Measurements from ENCODE around the gene RNF149. TPM values are rescaled to one million over a fixed set of nuclear protein-coding genes. Genes with fewer than 3 reads are reported as not detected.

The RNF149 gene
- total and polyA plus RNA-seq, 9 of the 15 experiments (the other 6 are each of a cell fraction or from before 2014, with no cell fraction given): 9.0 to 31.5 (median 22.8) TPM

GRCh38 chr2:101356055-101356454, 47.6 kb upstream of the RNF149 start:
- Histone ChIP-seq H3K9ac (ENCODE audit: insufficient read depth in 1 of 2, low read depth in 2 of 2, low read length in 2 of 2) (no peak overlapping the region; a peak in 1 of 4 replicates), H3K79me2 (ENCODE audit: control insufficient read depth, insufficient read depth, low read length) (no peaks in the 10 kb centered on the region), H3K4me3 (no peak overlapping the region), H4K20me1 (replicated peaks; ENCODE audit: control insufficient read depth, insufficient read depth, low read length) (no peaks in the 10 kb centered on the region), H3K36me3 (ENCODE audit: control insufficient read depth, insufficient read depth, low read length) (no peaks in the 10 kb centered on the region), H3K4me2 (ENCODE audit: insufficient read depth, low read length) (no peak overlapping the region), H2AFZ (ENCODE audit: low read depth, low read length) (no peak overlapping the region), H3K27me3 (ENCODE audit: control insufficient read depth in 2 of 2, insufficient read depth in 2 of 2, low read length in 2 of 2) (peaks cover 12 to 34% of the 10 kb centered on the region in 2 experiments; a peak in 3 of 5 replicates), H3K27ac (ENCODE audit: extremely low read depth, low read depth, low read length) (no peak overlapping the region), H3K4me1 (replicated peaks in 1 of 2; ENCODE audit: control insufficient read depth in 2 of 2, insufficient read depth in 2 of 2, low read length in 2 of 2) (peaks cover 0 to 4% of the 10 kb centered on the region in 2 experiments; a peak in 1 of 5 replicates), H3K9me1 (ENCODE audit: control insufficient read depth, insufficient read depth, low read length) (no peaks in the 10 kb centered on the region), H3K9me3 (replicated peaks; ENCODE audit: control insufficient read depth, insufficient read depth, low read depth, low read length) (no peaks in the 10 kb centered on the region)
- WGBS (ENCODE audit: insufficient coverage, low coverage, missing lambda C conversion rate): 2% methylated on average over 6 of the region's 6 CpGs
- no peak for FAIRE-seq
- no peak for TF ChIP-seq SNIP1 (IDR thresholded peaks at IDR 0.05; ENCODE audit: low read depth)
- no peak for TF ChIP-seq ZNF280A (IDR thresholded peaks at IDR 0.05; ENCODE audit: low read depth, partially characterized antibody)
- no peak for TF ChIP-seq DACH1 (IDR thresholded peaks at IDR 0.05; ENCODE audit: partially characterized antibody)
- no peak for TF ChIP-seq ZC3H8 (IDR thresholded peaks at IDR 0.05)
- no peak for TF ChIP-seq PHF21A (IDR thresholded peaks at IDR 0.05; ENCODE audit: borderline replicate concordance, low read depth)
- no peak for TF ChIP-seq MAFF (IDR thresholded peaks at IDR 0.05; ENCODE audit: low read length)
- no peak for TF ChIP-seq ZBTB5 (IDR thresholded peaks at IDR 0.05)
- TF ChIP-seq MCM2 (IDR thresholded peaks at IDR 0.05; ENCODE audit: low read depth): no peak
- TF ChIP-seq BHLHE40 (IDR thresholded peaks at IDR 0.05; ENCODE audit: low read length): no peak
- no peak for TF ChIP-seq ZNF609 (CRISPR knock-in tag; IDR thresholded peaks at IDR 0.05; ENCODE audit: borderline replicate concordance)
- TF ChIP-seq ZC3H4 (CRISPR knock-in tag; IDR thresholded peaks at IDR 0.05; ENCODE audit: borderline replicate concordance): no peak
- no peak for TF ChIP-seq ZEB2 (IDR thresholded peaks at IDR 0.05)
- no peak for TF ChIP-seq MXD1 (CRISPR knock-in tag; IDR thresholded peaks at IDR 0.05; ENCODE audit: borderline replicate concordance, poor library complexity, severe bottlenecking)
- no peak for TF ChIP-seq MITF (IDR thresholded peaks at IDR 0.05)
- in situ Hi-C loops (cut with MboI): no loop called here
- no peak for ATAC-seq
- ChIA-PET POLR2A (no interaction called here), CTCF (ENCODE audit: low intra/inter-chr PET ratio) (no interaction called here)
- intact Hi-C loops (cut with micrococcal nuclease): no loop called here
- no TSS peak for BruUV-seq (replicated peaks)
- DNase-seq (ENCODE audit: extremely low read depth in 1 of 4, low spot score in 3 of 4): no peak
